SK-N-SH treated with all-trans-retinoic acid at 6 μM for 48 hours (cell line): ENCODE data around the gene LARP4B.

Experiments
- ATAC-seq: fragments of 200-7000 bp; cut with Tn5 transposase; 3 replicates; pipeline ENCODE4 v1.9.1; 2020; ENCODE audit warnings: mild to moderate bottlenecking, moderate library complexity
- BACH2 ChIP-seq: fragments of 250-450 bp; sonication (Bioruptor Pico); IDR thresholded peaks from 2 replicates; pipeline ENCODE4 v1.9.0; 2021; ENCODE audit warnings: mild to moderate bottlenecking, borderline replicate concordance
- CREB5 ChIP-seq: fragments of 250-450 bp; sonication (Bioruptor Pico); IDR thresholded peaks from 2 replicates; pipeline ENCODE4 v1.5.1; 2020; ENCODE audit warnings: low read depth, mild to moderate bottlenecking, moderate library complexity
- CSRNP3 ChIP-seq: fragments of 250-450 bp; sonication (Bioruptor Pico); IDR thresholded peaks from 2 replicates; pipeline ENCODE4 v1.5.1; 2021; ENCODE audit warnings: mild to moderate bottlenecking, moderate library complexity
- ESRRG ChIP-seq: fragments of 250-450 bp; sonication (Bioruptor Pico); IDR thresholded peaks from 2 replicates; pipeline ENCODE4 v1.6.1; 2021; ENCODE audit warnings: mild to moderate bottlenecking
- GLIS3 ChIP-seq: fragments of 250-450 bp; sonication (Bioruptor Pico); IDR thresholded peaks from 2 replicates; pipeline ENCODE4 v1.5.0; 2020; ENCODE audit warnings: mild to moderate bottlenecking, moderate library complexity
- ISL1 ChIP-seq: fragments of 250-450 bp; sonication (Bioruptor Pico); IDR thresholded peaks from 2 replicates; pipeline ENCODE4 v2.1.2; 2022; ENCODE audit warnings: mild to moderate bottlenecking, moderate library complexity
- OSR1 ChIP-seq: fragments of 250-450 bp; sonication (Bioruptor Pico); IDR thresholded peaks from 2 replicates; pipeline ENCODE4 v1.8.0; 2022; ENCODE audit warnings: moderate library complexity, mild to moderate bottlenecking, inconsistent platforms
- PATZ1 ChIP-seq: fragments of 250-450 bp; sonication (Bioruptor Pico); IDR thresholded peaks from 2 replicates; pipeline ENCODE4 v1.8.0; 2020; ENCODE audit warnings: mild to moderate bottlenecking, moderate library complexity, borderline replicate concordance
- POU6F1 ChIP-seq: fragments of 250-450 bp; sonication (Bioruptor Pico); IDR thresholded peaks from 2 replicates; pipeline ENCODE4 v1.8.0; 2021; ENCODE audit warnings: low read depth, mild to moderate bottlenecking, moderate library complexity, borderline replicate concordance
- PPARA ChIP-seq: fragments of 250-450 bp; sonication (Bioruptor Pico); IDR thresholded peaks from 2 replicates; pipeline ENCODE4 v1.5.0; 2020; ENCODE audit warnings: mild to moderate bottlenecking, borderline replicate concordance
- RARB ChIP-seq: fragments of 250-450 bp; sonication (Bioruptor Pico); IDR thresholded peaks from 2 replicates; pipeline ENCODE4 v1.8.0; 2021; ENCODE audit warnings: mild to moderate bottlenecking, moderate library complexity
- SNAI2 ChIP-seq: fragments of 250-450 bp; sonication (Bioruptor Pico); IDR thresholded peaks from 2 replicates; pipeline ENCODE4 v1.5.0; 2020; ENCODE audit warnings: mild to moderate bottlenecking, moderate library complexity
- TCF4 ChIP-seq: fragments of 250-450 bp; sonication (Bioruptor Pico); IDR thresholded peaks from 2 replicates; pipeline ENCODE4 v1.8.0; 2021; ENCODE audit warnings: mild to moderate bottlenecking, moderate library complexity, borderline replicate concordance
- TOX ChIP-seq: fragments of 250-450 bp; sonication (Bioruptor Pico); IDR thresholded peaks from 2 replicates; pipeline ENCODE4 v1.8.0; 2021; ENCODE audit warnings: mild to moderate bottlenecking, moderate library complexity, borderline replicate concordance
- TSHZ2 ChIP-seq: fragments of 250-450 bp; sonication (Bioruptor Pico); IDR thresholded peaks from 2 replicates; pipeline ENCODE4 v1.5.0; 2020; ENCODE audit warnings: mild to moderate bottlenecking, moderate library complexity
- ZFP3 ChIP-seq: fragments of 250-450 bp; sonication (Bioruptor Pico); IDR thresholded peaks from 2 replicates; pipeline ENCODE4 v1.5.0; 2020; ENCODE audit warnings: mild to moderate bottlenecking, moderate library complexity
- ZFP30 ChIP-seq: fragments of 450-650 bp; formaldehyde crosslinking; IDR thresholded peaks from 2 replicates; pipeline ENCODE4 v1.5.0; 2022; ENCODE audit warnings: mild to moderate bottlenecking, moderate library complexity
- ZNF565 ChIP-seq: fragments of 450-650 bp; formaldehyde crosslinking; conservative IDR thresholded peaks from 2 replicates; pipeline ENCODE4 v1.5.0; 2020; ENCODE audit warnings: low read depth, mild to moderate bottlenecking, moderate library complexity
- ZNF70 ChIP-seq: fragments of 450-650 bp; formaldehyde crosslinking; IDR thresholded peaks from 2 replicates; pipeline ENCODE4 v1.5.0; 2020; ENCODE audit warnings: mild to moderate bottlenecking, moderate library complexity

Gene LARP4B

GRCh38 chr10:916716-917415 is 14.6 kb downstream of the LARP4B start:
- TF ChIP-seq ZFP30 (CRISPR knock-in tag) (no peak), PPARA (CRISPR knock-in tag) (no peak), BACH2 (no peak), ZNF565 (CRISPR knock-in tag) (no peak), POU6F1 (no peak), PATZ1 (CRISPR knock-in tag) (no peak), GLIS3 (CRISPR knock-in tag) (no peak), ZFP3 (no peak), TSHZ2 (CRISPR knock-in tag) (no peak), CREB5 (CRISPR knock-in tag) (no peak), TCF4 (CRISPR knock-in tag) (no peak), ESRRG (CRISPR knock-in tag) (no peak), OSR1 (CRISPR knock-in tag) (no peak), RARB (CRISPR knock-in tag) (no peak), ZNF70 (no peak), SNAI2 (CRISPR knock-in tag) (no peak), TOX (CRISPR knock-in tag) (no peak), CSRNP3 (CRISPR knock-in tag) (no peak)
- ATAC-seq = no peak

- peak; percentile 95 for ATAC-seq
- TF ChIP-seq ISL1 (CRISPR knock-in tag) = peak; percentile 39; the same call in 1 of the 2 replicates
- no peak for TF ChIP-seq OSR1 (CRISPR knock-in tag)
- no peak for TF ChIP-seq SNAI2 (CRISPR knock-in tag)
- no peak for TF ChIP-seq CREB5 (CRISPR knock-in tag)
Measured at GRCh38 chr10:909831-910230, 21.7 kb downstream of the LARP4B start.

- ATAC-seq = no peak
Measured at GRCh38 chr10:905972-906371, 25.5 kb downstream of the LARP4B start.

More at GRCh38 chr10:905972-906371, 25.5 kb downstream of the LARP4B start:
- TF ChIP-seq TOX (CRISPR knock-in tag) = no peak
- TF ChIP-seq, all 23 proteins: peak for 0
